Measurements from ENCODE around the gene DDX20.
"Not testable (repeated sequence)": the region's sequence is repeated elsewhere in the genome, so short reads cannot be mapped to it uniquely, and the experiment has no call there.

DNA sequence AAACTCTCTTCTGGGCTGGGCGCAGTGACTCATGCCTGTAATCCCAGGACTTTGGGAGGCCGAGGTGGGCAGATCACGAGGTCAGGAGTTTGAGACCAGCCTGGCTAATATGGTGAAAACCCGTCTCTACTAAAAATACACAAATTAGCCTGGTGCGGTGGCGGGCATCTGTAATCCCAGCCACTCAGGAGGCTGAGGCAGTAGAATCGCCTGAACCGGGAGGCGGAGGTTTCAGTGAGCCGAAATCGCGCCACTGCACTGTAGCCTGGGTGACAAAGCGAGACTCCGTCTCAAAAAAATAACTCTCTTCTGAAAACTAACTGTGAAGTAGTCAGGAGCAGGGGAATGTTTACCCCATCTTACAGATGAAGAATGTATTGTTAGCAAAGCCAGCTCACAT lies 13.4 kb upstream of the DDX20 start:
- not testable (repeated sequence) for TF ChIP-seq POLR2A (IDR thresholded peaks at IDR 0.05; ENCODE audit: low read depth); EP300 (IDR thresholded peaks at IDR 0.05); POLR2AphosphoS5 (IDR thresholded peaks at IDR 0.05)
- TF ChIP-seq, protein P1, sequence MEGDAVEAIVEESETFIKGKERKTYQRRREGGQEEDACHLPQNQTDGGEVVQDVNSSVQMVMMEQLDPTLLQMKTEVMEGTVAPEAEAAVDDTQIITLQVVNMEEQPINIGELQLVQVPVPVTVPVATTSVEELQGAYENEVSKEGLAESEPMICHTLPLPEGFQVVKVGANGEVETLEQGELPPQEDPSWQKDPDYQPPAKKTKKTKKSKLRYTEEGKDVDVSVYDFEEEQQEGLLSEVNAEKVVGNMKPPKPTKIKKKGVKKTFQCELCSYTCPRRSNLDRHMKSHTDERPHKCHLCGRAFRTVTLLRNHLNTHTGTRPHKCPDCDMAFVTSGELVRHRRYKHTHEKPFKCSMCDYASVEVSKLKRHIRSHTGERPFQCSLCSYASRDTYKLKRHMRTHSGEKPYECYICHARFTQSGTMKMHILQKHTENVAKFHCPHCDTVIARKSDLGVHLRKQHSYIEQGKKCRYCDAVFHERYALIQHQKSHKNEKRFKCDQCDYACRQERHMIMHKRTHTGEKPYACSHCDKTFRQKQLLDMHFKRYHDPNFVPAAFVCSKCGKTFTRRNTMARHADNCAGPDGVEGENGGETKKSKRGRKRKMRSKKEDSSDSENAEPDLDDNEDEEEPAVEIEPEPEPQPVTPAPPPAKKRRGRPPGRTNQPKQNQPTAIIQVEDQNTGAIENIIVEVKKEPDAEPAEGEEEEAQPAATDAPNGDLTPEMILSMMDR (IDR thresholded peaks at IDR 0.05): not testable (repeated sequence)
